GM12872 (cell line): Measurements from ENCODE around the gene NEAT1.

Experiments used
- CTCF ChIP-seq: IDR thresholded peaks from 3 replicates; pipeline ENCODE4 v1.5.1; 2011; ENCODE audit warnings: low read depth, mild to moderate bottlenecking, low read length, moderate library complexity; ENCODE audit not compliant: insufficient read depth

NEAT1 gene

GRCh38 chr11:65432100-65432650 lies 9.6 kb downstream of the NEAT1 start:
- no peak for TF ChIP-seq CTCF

- TF ChIP-seq CTCF = 0 out of 3 replicates have a peak, but pooled peaks have one; percentile 27
These were observed 10.3 kb downstream of the NEAT1 start for GRCh38 chr11:65432686-65433582.

- TF ChIP-seq CTCF = no peak
These were observed 11.1 kb downstream of the NEAT1 start for GRCh38 chr11:65433657-65434056.

- TF ChIP-seq CTCF = no peak
These were observed 11.6 kb downstream of the NEAT1 start for GRCh38 chr11:65434057-65434666.

GRCh38 chr11:65434667-65435410 lies 12.2 kb downstream of the NEAT1 start:
- TF ChIP-seq CTCF = no peak

- TF ChIP-seq CTCF = no peak
These were observed 12.9 kb downstream of the NEAT1 start for GRCh38 chr11:65435411-65435931.
